ENCODE data around the gene NUBP2.
A peak's percentile ranks its signal among the peaks of the same experiment; 100 is the strongest.

Gene NUBP2, protein sequence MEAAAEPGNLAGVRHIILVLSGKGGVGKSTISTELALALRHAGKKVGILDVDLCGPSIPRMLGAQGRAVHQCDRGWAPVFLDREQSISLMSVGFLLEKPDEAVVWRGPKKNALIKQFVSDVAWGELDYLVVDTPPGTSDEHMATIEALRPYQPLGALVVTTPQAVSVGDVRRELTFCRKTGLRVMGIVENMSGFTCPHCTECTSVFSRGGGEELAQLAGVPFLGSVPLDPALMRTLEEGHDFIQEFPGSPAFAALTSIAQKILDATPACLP

DNA sequence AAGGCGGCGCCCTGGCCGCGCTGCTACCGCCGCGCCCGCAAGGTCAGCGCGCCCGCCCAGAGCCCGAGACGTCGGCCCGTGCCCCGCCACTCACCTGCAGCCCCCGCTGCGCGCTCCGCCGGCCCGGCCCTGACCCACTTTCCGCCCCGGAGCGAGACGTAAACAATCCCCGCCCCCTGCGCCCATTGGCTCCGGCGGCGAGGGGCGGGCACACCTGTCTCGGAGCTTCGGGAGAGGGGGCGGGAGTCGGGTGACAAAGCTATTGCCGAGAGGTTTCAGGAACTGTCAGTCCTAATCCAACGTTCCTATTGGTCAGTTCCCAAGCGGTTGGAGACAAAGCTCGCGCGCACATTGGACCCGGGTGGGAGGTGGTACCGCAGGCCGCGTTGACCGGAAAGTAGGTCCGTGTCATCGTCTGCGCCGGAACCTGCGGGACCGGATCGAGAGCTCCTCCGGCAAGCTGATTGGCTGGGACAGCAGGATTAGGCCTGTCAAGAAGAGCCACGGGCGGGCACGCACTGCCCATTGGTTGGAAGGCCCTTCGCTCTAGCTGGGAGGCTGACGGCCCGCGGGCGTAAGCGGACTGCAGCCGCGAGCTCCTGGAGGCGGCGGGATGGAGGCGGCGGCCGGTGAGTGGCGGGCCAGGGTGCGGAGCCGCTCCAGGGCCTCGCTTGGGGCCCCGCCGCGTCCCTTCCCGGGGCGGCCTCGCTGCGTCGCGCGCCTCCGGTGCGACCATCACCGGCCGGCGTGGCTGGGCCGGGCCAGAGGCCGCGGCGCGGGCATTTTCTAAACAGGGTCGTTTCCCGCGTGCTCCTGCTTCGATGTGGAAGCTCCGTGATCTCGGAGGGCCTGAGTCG, at the start of gene NUBP2, which contains the start of gene SPSB3:
Gene NUBP2, plus strand, starts transcription at position 553 of the 857 bp plus-strand sequence. Its CDS starts 61 bp downstream, at position 614.
Gene SPSB3, minus strand, starts transcription at position 164 of the 857 bp plus-strand sequence. CDS start 1,088 bp downstream, outside the sequence.
- peak; percentile 100 for DNase-seq (ENCODE audit: low read depth in 2 of 2)

GRCh38 chr16:1734123-1734522, 48.6 kb upstream of the NUBP2 start:
- no peak for DNase-seq (ENCODE audit: low read depth in 2 of 2)

- no peak for DNase-seq (ENCODE audit: low read depth in 2 of 2)
These were observed 47.9 kb upstream of the NUBP2 start for GRCh38 chr16:1734816-1735215.

DNA sequence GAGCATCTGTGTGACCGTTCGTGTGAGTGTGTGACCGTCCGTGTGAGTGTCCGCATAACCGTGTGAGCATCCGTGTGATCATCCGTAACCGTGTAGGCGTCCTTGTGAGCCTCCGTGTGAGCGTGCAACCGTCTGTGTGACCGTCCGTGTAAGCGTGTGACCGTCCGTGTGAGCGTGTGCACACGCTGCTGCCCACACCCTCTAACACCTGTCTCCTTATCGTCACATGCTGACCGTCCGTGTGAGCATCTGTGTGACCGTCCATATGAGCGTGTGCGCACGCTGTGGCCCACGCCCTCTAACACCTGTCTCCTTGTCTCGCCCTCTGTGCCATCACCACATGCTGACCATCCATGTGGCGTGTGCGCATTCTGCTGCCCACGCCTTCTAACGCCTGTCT, 42.5 kb upstream of the NUBP2 start:
- DNase-seq (ENCODE audit: low read depth in 2 of 2), result no peak

- DNase-seq (ENCODE audit: low read depth in 2 of 2), result no peak
These were observed 41.8 kb upstream of the NUBP2 start for GRCh38 chr16:1740781-1741490.

DNA sequence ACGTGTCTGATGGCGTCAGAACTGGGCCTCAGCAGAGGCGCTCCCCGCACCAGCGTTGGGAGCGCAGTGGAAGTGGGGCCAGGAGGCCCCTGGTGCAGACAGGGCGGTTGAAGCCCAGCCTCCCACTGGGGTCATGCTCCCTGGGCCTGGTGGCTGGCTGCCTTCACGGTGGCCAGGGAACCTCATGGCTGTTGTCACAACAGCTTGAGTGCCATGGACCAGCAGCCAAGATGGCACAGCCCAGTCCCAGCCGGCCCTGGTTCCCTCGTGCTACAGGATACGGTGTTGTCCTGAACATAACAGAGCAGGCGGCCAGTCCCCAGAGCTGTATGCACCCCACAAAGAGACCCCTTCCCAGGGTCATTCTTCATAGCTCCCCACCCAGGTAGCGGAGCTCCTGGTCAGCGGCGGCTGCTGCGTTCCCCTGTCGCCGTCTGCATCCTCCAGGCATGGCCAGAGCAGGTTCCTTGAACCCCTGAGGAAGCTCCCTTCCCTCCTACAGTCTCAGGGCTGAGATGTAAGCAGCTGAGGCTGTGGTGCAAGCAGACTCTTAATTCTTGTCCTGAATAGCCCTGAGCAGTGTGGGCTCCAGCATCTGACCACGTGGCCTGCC, 41.1 kb upstream of the NUBP2 start:
- DNase-seq (ENCODE audit: low read depth in 2 of 2), result no peak

DNA sequence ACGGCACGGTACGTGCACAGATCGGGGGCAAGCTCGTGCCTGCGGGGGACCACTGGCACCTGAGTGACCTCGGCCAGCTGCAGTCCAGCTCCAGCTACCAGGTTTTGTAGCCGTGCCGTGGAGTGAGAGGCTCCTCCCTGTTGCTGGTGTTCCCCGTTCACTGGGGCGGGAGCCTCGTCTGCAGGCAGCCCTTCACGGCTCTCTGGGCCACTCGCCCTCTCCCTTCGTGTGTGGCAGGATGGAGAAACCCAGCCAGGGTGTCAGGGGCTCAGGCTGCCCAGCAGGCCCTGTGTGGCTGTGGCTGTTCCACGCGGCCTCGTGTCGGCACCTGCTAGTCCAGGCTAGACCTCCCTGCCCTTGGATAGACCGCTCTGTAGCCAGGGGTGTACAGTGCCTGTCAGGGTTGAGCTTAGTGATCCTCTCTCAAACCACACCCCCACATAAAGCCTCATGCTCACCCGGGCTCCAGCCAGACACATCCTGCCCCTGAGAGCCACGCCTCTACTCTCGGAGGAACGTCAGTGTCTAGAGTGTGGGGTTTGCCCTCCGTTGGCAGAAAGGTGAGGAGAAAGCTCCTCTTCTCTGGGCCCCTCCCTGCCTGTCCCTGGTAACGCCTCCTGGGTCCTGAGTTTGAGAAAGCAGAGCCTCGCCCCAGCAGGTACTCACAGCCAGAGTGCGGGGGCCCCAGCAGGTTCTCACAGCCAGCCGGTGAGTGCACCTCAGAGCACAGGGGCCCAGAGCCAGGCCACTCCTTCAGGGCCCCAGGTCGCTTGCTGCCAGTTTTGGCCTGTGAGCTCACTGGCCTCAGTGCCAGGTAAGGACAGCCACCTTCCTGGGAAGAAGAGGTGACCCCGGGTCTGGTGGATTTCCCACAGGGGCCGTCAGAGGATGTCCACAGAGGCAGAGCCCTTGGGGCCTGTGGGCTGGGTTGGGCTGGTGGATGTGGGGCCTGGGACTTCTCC, 39.1 kb upstream of the NUBP2 start:
- DNase-seq (ENCODE audit: low read depth in 2 of 2), result no peak

- DNase-seq (ENCODE audit: low read depth in 2 of 2), result no peak
These were observed 38.4 kb upstream of the NUBP2 start for GRCh38 chr16:1744338-1744840.

- DNase-seq (ENCODE audit: low read depth in 2 of 2), result peak; percentile 29 to 32
These were observed 37.4 kb upstream of the NUBP2 start for GRCh38 chr16:1745181-1745899.

GRCh38 chr16:1745900-1746692, 36.7 kb upstream of the NUBP2 start:
- DNase-seq (ENCODE audit: low read depth in 2 of 2), result no peak

GRCh38 chr16:1746693-1747195, 36.0 kb upstream of the NUBP2 start:
- no peak for DNase-seq (ENCODE audit: low read depth in 2 of 2)

DNA sequence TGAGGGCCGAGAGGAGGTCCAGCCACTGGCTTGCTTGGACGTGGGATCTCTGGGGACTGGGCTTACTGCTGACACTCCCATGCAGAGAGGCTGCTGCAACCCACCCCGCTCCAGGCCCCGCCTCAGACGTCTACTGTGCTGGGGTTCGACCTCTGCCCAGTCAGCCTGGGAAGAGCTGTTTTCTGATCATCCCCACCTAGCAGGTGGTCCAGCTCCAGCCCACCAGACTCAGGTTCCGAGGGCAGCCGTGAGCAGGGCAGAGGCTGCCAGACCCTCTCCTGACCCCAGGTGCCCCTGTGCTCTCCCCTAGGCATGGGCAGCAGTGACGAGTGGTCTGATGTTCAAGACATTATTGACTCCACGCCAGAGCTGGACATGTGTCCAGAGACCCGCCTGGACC, 34.8 kb upstream of the NUBP2 start:
- DNase-seq (ENCODE audit: low read depth in 2 of 2), result no peak

GRCh38 chr16:1749152-1750117, 33.3 kb upstream of the NUBP2 start:
- DNase-seq (ENCODE audit: low read depth in 2 of 2), result no peak

- no peak for DNase-seq (ENCODE audit: low read depth in 2 of 2)
These were observed 30.8 kb upstream of the NUBP2 start for GRCh38 chr16:1751946-1752345.

DNA sequence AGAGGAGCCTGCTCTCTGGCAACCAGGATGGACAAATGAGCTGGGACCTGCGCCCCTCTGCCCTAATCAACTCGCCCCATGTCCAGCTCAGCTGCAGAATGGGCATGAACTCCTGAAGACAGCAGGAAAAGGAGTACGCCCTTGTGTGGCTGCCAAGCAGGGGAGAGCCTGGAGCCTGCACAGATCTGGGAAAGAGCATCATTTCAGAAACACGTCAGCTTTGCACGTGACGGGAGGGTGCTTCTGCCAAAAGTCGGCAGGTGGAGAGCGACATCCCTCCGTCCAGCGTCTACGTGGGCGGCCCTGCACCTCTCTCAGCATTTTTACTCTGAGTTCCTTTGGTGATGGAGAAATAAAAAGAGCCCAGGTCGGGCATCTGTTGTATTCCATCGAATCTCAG, 29.9 kb upstream of the NUBP2 start:
- DNase-seq (ENCODE audit: low read depth in 2 of 2), result no peak

GRCh38 chr16:1754204-1754603, 28.6 kb upstream of the NUBP2 start:
- DNase-seq (ENCODE audit: low read depth in 2 of 2), result no peak

- DNase-seq (ENCODE audit: low read depth in 2 of 2), result no peak
These were observed 24.9 kb upstream of the NUBP2 start for GRCh38 chr16:1757714-1758461.
